ENCODE results near the gene ZNF622. TPM values are rescaled to one million over a fixed set of nuclear protein-coding genes. Genes with fewer than 3 reads are reported as not detected.

ZNF622 gene
- total and polyA plus RNA-seq, 10 of the 15 experiments (the other 5 are each of a cell fraction or from before 2014, with no cell fraction given) = 9.0 to 60.3 (median 31.0) TPM

- no peak overlapping the region for H2AFZ ChIP-seq (ENCODE audit: control insufficient read depth, low read depth, low read length)
- SMC1A ChIA-PET (ENCODE audit: uncharacterized antibody, unreplicated experiment) = no interaction called here
- no peak overlapping the region for H3K4me2 ChIP-seq (ENCODE audit: control insufficient read depth, insufficient read depth)
- H3K27ac ChIP-seq (ENCODE audit: control insufficient read depth, insufficient read depth) = no peak overlapping the region
- H3K36me3 ChIP-seq (ENCODE audit: control insufficient read depth in 2 of 2, insufficient read depth in 2 of 2, low read length in 1 of 2) = no peaks in the 10 kb centered on the region
- no peaks in the 10 kb centered on the region for H3K27me3 ChIP-seq (replicated peaks in 1 of 2; ENCODE audit: control insufficient read depth in 2 of 2, insufficient read depth in 2 of 2, low read length in 1 of 2)
- H4K20me1 ChIP-seq (ENCODE audit: control insufficient read depth, insufficient read depth) = no peaks in the 10 kb centered on the region
- intact Hi-C loops (cut with micrococcal nuclease; ENCODE audit: unreplicated experiment) = no loop called here
- RAD21 ChIA-PET (ENCODE audit: unreplicated experiment) = no interaction called here
- H3K9ac ChIP-seq (ENCODE audit: control insufficient read depth, insufficient read depth, low read length) = no peak overlapping the region
- DNase-seq (ENCODE audit: low read depth, low spot score) (no peak), ATAC-seq (no peak), FAIRE-seq (no peak)
- no peaks in the 10 kb centered on the region for H3K9me3 ChIP-seq (replicated peaks; ENCODE audit: control insufficient read depth, insufficient read depth, low read length)
- H3K79me2 ChIP-seq (ENCODE audit: control insufficient read depth, insufficient read depth, low read length) = no peaks in the 10 kb centered on the region
- H3K4me1 ChIP-seq (ENCODE audit: control insufficient read depth, insufficient read depth, low read length) = no peaks in the 10 kb centered on the region
- POLR2A ChIA-PET = no interaction called here
- BruUV-seq (replicated peaks) = no TSS peak
- whole genome bisulfite sequencing (ENCODE audit: insufficient coverage, insufficient replicate concordance, low lambda C conversion rate, missing lambda C conversion rate) = 59% methylated on average over 4 of the region's 4 CpGs
- CTCF ChIA-PET = interaction anchor here (0.7 to 1.2 kb wide), 3 partner anchors 37 to 448 kb away, joined by 3 to 4 read pairs (median 3); no protein-coding TSS in a partner anchor
- in situ Hi-C loops (cut with MboI) = no loop called here
- no peak overlapping the region for H3K4me3 ChIP-seq
- TF ChIP-seq ESRRA (IDR thresholded peaks at IDR 0.05; ENCODE audit: low read length) = no peak
- TF ChIP-seq, protein P1, sequence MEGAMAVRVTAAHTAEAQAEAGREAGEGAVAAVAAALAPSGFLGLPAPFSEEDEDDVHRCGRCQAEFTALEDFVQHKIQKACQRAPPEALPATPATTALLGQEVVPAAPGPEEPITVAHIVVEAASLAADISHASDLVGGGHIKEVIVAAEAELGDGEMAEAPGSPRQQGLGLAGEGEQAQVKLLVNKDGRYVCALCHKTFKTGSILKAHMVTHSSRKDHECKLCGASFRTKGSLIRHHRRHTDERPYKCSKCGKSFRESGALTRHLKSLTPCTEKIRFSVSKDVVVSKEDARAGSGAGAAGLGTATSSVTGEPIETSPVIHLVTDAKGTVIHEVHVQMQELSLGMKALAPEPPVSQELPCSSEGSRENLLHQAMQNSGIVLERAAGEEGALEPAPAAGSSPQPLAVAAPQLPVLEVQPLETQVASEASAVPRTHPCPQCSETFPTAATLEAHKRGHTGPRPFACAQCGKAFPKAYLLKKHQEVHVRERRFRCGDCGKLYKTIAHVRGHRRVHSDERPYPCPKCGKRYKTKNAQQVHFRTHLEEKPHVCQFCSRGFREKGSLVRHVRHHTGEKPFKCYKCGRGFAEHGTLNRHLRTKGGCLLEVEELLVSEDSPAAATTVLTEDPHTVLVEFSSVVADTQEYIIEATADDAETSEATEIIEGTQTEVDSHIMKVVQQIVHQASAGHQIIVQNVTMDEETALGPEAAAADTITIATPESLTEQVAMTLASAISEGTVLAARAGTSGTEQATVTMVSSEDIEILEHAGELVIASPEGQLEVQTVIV (IDR thresholded peaks at IDR 0.05; ENCODE audit: borderline replicate concordance, partially characterized antibody) = no peak
- no peak for TF ChIP-seq STAT3 (IDR thresholded peaks at IDR 0.05; ENCODE audit: low read depth, low read length)
- TF ChIP-seq SMARCA5 (IDR thresholded peaks at IDR 0.05) = no peak
- TF ChIP-seq, protein P2, sequence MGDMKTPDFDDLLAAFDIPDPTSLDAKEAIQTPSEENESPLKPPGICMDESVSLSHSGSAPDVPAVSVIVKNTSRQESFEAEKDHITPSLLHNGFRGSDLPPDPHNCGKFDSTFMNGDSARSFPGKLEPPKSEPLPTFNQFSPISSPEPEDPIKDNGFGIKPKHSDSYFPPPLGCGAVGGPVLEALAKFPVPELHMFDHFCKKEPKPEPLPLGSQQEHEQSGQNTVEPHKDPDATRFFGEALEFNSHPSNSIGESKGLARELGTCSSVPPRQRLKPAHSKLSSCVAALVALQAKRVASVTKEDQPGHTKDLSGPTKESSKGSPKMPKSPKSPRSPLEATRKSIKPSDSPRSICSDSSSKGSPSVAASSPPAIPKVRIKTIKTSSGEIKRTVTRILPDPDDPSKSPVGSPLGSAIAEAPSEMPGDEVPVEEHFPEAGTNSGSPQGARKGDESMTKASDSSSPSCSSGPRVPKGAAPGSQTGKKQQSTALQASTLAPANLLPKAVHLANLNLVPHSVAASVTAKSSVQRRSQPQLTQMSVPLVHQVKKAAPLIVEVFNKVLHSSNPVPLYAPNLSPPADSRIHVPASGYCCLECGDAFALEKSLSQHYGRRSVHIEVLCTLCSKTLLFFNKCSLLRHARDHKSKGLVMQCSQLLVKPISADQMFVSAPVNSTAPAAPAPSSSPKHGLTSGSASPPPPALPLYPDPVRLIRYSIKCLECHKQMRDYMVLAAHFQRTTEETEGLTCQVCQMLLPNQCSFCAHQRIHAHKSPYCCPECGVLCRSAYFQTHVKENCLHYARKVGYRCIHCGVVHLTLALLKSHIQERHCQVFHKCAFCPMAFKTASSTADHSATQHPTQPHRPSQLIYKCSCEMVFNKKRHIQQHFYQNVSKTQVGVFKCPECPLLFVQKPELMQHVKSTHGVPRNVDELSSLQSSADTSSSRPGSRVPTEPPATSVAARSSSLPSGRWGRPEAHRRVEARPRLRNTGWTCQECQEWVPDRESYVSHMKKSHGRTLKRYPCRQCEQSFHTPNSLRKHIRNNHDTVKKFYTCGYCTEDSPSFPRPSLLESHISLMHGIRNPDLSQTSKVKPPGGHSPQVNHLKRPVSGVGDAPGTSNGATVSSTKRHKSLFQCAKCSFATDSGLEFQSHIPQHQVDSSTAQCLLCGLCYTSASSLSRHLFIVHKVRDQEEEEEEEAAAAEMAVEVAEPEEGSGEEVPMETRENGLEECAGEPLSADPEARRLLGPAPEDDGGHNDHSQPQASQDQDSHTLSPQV (IDR thresholded peaks at IDR 0.05) = no peak
- TF ChIP-seq, protein P3, sequence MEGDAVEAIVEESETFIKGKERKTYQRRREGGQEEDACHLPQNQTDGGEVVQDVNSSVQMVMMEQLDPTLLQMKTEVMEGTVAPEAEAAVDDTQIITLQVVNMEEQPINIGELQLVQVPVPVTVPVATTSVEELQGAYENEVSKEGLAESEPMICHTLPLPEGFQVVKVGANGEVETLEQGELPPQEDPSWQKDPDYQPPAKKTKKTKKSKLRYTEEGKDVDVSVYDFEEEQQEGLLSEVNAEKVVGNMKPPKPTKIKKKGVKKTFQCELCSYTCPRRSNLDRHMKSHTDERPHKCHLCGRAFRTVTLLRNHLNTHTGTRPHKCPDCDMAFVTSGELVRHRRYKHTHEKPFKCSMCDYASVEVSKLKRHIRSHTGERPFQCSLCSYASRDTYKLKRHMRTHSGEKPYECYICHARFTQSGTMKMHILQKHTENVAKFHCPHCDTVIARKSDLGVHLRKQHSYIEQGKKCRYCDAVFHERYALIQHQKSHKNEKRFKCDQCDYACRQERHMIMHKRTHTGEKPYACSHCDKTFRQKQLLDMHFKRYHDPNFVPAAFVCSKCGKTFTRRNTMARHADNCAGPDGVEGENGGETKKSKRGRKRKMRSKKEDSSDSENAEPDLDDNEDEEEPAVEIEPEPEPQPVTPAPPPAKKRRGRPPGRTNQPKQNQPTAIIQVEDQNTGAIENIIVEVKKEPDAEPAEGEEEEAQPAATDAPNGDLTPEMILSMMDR (IDR thresholded peaks at IDR 0.05 in 2 of 3, conservative IDR thresholded peaks at IDR 0.05 in 1 of 3; ENCODE audit: control insufficient read depth in 2 of 3, extremely low read depth in 1 of 3, insufficient read depth in 1 of 3, low read depth in 3 of 3, low read length in 3 of 3) = no peak
- TF ChIP-seq NKRF (conservative IDR thresholded peaks at IDR 0.05) = no peak
- TF ChIP-seq NR2C2 (IDR thresholded peaks at IDR 0.05; ENCODE audit: borderline replicate concordance, control insufficient read depth, insufficient read length, low read depth) = no peak
- no peak for TF ChIP-seq CHD1 (IDR thresholded peaks at IDR 0.05; ENCODE audit: low read depth, low read length)
- TF ChIP-seq FOXM1 (IDR thresholded peaks at IDR 0.05; ENCODE audit: low read depth, low read length) = no peak
- TF ChIP-seq LARP7 (IDR thresholded peaks at IDR 0.05) = no peak
Observed at GRCh38 chr5:16418471-16418922, 47.1 kb downstream of the ZNF622 start.

Measured in GM12878 (cell line).